HG03064 (cell line): Measurements from ENCODE around the gene NRP2.
A peak's percentile ranks its signal among the peaks of the same experiment; 100 is the strongest.

Experiments used
- ATAC-seq: cut with Tn5 transposase; IDR thresholded peaks from one replicate; pipeline ENCODE4 v1.9.1; 2021; ENCODE audit warnings: low read depth; ENCODE audit not compliant: unreplicated experiment

NRP2 gene

DNA sequence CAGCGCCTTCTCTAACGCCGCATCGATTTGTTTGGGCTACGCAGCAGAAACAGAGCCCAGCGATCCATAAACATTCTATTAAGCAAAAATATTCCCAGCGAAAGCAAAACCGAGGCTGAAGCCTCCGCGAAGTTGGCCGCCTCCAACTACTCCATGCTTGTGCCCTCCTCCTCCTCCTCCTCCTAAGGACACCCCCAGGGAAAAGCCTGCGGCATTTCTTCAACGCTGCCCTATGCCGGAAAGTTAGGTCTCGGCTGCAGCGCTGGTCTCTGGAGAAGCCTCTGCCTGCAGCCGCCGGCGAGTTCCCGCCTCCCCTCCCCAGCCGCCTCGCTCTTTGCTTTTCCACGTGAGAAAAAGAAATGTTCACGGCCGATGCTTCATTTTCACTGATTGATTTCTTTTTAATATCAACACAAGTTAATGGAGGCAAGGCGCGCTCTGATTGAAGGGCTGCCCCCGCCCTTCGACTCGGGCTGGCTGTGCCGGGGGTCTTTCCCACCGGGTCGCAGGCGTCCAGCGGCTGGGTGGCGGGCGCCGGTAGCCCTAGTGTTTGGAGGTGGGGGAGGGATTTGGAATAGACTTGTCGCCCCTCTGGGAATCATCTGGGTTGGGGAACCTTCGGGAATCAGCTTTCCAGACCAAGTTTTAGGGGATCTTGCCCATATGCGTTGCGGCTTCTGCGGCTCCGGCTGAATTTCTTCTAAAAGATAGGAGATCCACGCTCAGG is 3.9 kb downstream of the NRP2 start:
- ATAC-seq = no peak

DNA sequence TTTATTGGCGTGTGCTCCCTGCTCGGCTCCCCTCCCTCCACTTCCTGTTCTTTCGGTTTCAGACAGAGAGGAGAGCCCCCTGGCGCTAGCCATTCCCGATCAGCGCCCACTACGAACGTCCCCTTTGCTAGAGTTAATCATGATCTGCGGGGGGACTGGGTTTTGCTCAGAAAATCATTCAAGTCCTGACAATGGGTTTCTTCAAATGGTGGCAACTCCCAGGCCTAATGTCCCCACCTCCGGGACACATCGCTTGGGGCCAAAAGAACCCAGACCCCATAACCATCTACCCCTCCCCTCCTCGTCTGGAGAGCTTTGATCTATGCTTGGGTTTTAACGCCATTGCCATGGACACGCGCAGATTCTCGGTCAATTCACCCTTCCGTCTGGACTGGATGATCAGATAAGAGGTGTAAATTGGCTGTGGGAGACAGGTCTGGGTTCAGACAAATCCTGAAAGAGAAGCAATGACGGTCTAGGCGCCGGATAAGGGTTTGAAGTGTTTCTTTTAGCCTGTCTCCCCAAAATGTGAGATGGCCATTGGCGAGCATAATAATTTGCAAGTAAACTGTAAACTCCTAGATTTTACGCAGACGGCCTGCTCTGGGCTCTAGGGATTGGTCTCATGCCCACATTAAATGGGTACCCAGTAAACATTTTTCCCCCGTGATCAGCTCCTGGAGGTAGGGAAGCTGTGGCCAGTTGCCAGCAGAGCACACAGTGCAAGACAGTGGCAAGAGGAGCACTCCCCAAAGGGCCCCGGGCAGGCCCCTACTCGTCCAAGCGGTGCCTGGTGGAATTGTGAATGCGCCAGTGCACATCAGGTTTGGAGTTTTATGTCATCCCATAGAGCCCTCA is 4.7 kb downstream of the NRP2 start:
- ATAC-seq = no peak

DNA sequence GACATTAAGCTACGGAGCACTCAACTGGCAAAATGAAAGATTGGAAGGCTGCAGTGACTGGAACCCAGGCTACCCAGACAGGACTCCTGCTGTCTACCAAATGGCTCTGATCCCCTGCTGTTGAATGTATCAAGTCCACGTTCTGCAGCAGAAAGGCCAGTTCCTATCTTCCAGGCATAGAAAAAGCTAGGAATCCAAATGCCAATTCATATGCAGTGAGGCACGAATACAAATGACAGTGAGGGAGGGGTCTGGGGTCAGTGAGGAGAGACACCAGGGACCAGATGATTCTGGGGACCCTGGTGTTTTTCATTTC is 5.3 kb downstream of the NRP2 start:
- ATAC-seq = no peak

DNA sequence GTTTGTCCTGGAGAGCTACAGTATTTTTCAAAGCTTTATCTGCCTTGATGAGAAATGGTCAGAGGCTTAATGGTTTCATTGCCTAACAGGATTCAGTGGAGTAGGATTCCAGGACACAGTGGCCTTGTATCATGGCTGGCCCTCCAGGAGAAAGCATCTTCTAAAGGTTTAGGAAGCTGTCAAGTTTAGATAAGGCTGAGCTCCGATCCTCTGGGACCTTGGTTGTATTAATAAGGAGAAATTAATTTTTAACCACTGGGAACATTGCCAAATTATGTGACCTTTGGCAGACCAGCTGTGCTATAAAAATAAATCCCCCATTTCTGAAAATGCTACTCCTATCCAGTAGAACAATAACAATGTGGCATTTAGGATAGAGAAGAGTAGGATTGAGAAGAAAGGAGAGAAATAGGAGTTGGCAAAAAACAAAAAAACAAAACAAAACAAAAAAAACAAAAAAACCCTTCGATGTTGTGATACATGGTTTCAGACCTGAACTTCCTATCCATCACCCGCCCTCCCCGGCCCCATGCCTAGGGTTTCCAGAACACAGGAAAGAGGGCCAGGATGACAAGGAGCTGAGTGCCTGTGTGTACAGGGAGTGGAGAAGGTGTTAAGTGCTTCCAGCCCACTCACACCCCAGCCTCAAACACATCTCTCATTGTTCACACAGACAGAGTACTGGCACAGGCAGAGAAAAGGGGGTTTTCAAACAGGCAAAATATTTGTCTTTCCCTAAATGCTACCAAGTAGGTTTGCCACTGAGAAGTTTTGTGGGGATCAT is 6.3 kb downstream of the NRP2 start:
- ATAC-seq = no peak

DNA sequence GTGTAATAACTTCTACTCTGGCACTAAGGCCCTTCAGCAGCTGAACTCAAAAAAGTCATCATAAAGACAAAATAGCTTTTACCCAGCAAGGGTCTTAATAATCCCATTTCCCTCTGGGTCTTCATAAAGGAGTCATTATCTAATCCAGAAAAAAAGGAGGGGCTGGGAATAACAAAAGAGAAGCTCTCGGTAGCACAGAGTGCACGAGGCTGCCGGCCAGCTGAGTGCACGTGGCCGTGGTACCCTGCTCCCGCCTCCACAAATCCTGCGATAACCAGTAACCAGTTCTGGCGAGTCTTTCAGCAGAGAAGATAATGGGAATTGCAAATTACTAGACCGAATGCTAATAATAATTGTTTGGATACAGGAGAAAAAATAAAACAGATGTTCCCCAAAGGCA is 7.5 kb downstream of the NRP2 start:
- ATAC-seq = no peak

DNA sequence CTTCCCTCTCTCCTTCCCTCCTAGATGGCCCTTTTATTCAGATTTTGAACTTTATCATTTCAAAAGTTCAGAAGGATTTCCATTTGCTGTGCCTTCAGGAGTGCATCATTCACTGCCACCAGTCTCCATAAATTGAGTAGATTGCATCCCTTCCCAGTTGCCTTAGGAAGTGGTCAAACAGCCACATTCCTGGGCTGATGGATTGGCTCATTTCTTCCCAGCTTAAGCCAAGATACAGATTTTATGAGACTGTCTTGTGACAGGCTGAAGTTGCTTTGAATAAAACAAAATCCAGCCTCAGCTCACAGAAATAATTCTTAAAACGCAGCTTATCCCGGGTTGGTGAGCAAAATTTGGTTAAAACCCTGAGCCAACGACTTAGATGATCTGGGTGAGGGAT is 9.8 kb downstream of the NRP2 start:
- no peak for ATAC-seq

DNA sequence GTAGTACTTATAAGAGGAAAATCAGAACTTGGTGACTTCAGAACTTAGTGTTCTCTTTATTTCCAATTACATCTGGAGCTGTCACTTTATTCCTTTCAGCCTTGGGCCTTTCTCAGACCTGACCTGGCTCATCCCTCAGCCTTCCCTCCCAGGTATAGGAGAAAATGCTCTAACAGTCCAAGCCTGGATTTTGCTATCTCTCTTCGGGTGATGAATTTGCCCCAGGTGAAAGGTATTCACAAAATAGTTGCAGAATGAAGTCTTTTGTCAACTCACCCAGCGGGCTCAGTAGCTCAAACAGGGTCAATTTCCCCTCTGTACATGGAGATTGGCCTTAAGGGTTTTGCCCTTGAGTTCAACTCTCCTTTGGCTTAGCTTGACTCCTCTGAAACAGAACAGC is 12.0 kb downstream of the NRP2 start:
- no peak for ATAC-seq

DNA sequence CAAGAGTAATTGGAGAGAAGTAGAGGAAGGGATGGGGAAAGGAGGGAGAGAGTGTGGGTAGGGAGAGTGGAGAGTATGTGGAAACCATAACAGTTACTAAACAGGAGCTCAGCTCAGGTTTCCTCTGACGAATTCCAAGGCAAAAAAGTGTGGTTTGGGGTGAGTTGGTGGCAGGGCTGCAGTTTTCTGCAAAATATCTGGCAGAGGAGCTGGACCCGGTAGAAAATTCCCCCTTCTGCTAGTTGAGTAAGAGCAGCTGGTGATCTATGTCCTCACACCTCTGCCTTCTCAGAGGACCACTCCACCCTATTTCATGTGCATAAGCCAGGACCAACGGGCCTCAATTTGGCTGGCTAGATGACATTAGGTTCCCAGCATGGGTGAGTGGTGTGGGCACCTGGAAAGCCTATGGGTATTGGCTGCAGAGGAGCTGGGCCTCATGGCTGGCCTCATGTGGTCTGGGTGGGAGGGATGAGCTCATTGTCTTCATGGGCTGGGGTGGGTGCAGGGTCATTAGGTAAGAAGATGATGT is 13.2 kb downstream of the NRP2 start:
- ATAC-seq = no peak

DNA sequence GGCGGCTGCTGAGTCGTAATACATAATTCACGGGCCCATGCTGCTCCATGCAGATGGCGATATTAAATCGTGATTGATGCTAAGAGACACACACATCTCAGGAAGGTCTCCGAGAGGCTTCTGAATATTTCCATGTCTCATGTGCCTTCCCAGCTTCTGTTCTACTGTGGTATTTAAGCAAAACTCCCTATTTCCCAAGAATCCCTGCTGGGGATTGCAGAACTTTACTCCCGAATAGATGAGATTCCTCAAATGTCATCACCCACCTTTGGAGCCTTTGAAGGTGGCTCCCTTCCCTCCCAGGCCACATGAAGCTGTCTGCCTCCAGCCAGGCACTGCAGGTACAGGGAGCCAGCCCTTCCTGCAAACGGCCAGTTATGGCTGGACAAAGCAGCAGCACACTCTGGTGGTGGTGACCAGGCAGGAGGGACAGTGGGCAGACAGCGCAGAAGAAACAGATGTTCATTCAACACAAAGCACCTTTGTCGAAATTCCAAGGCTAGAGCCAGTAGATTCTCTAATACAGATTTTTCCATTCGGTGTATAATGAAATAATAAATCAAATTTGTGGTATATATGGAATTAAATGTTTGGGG is 14.1 kb downstream of the NRP2 start:
- no peak for ATAC-seq

DNA sequence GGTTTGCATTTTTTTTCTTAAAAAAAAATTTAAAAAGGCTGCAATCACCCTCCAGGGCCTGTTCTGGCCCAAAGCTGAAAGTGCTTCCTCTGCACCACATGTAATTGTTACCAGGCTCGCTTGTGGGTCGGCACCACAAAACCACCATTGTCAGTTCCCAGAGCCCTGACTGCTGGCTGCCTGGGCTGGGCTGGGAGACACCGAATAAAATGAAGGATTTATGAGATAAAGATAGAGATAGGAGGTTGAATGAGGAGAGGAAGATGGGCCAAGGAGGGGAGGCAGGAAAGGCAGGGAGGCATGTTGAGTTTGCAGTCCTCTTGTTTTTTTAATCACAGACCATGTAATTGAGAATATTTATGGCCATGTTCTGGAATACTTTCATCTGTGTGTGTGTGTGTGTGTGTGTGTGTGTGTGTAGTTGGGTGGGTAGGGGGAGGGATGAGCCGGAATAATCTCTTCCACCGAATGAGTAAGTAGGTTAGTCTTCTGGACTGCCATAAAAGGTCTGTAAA is 14.7 kb downstream of the NRP2 start:
- ATAC-seq = no peak

DNA sequence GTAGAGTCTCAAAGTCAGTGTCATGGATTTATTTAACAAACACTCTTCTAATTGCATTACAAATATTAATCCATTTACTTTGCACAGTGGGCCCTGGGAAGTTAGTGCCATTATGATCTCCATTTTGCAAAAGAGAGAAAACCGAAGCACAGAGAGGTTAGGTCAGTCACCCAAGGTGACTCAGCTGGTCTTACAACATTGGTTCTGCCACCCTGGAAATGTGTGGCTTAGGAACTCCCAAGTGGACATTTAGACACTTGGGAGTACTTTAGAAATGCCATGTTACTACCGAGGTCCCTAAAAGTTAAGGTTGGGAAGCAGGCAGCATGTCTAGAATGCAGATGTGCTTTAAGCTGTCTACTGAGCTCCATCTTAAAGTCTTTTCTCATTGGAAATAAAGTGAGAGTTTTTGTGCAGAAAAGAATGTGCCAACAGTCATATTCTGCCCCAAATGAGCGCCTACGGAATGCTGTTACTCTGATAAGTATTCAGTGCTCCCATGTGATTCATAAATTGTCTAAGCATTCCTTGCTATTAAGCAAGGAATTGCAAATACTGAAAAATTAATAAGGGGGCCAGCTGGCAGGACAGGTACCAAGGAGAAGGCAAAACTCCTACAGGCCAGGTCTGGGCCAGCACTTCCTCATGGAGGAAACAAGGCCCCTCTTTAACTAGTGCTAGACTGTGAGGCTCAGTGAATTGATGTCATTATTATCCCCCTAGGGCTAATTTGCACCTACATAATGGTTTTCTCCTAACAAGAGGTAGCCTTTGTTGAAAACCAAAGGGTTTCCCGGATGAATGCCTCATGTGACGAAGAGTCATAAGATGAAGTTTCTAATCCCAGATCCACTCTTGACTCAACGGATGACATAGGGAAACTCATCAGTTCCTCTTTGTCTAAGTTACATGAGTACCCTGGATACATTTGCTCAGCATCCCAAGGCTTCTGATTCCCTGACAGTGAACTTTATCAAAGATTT is 16.3 kb downstream of the NRP2 start:
- no peak for ATAC-seq

DNA sequence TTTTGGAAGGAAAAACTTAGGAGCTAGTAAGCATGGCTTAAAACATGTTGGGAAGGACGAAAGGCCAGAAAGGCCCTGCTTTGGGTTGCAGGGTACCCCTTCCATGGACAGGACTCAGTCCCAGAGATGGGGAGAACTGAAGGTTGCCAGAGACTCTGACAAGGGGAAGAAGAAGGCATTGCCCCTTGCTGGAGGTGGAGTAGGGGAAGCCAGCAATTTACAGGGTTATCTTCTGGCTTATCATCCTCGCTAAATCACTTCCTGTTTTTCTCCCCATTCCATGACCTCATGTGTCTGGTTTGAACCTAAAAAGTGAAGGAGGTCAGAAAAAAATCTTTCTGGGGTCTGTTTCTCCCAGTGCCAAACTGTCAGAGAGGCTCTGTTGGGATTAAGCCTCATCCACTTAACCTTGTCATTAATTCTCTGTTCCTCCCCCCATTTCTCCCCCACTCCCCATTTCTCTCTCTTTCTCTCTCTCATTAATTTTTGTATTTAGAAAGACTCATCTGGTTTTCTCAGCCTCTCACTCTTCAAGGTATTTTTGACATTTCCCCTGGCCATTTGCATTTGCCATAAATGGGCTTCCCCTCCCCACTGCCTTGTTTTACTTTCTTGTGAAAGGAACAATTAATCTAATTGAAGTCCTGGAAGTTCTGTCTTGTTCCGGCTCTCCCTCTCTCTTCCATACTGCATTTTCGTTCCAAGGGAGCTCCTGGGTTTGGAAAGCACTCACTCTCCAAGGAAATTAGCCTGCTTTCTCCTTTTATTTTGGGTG is 17.4 kb downstream of the NRP2 start:
- ATAC-seq = peak; percentile 13

DNA sequence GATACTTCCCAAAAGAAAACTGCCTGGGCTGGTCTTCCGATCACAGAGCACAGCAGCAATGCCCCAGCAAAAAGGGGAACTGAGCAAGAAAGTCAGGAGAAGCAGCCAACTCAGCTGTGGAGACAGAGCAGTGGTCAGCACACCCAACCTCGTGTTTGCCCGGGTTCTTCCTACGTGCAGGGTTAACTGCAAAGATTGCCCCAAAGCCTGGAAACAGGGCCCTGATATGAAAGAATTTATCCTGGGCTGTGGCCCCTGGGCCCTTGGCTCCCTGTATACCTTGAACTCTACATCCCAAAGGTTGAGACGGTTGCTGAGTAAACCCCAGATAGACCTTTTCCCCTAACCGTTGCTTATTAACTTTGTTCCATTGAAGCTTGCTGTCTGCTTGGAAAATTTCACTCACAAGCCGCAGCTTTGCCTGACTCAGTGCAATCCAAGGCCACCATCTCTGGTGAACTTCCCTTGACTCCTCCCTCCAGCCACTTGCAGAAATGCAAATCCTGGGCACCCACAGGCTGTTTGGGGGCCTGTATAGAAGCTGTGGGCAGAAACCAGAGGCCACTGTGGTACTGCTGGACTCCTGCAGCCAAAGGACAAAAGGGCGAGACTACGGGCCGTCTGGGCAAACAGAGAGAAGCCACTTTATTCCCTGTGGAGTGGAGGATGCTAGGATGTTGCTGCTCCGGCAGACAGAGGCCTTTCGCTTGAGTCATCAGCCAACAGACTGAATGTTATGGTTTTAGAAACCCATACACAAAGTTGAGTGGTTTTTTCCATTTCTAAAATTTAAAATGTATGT is 18.2 kb downstream of the NRP2 start:
- ATAC-seq = peak; percentile 50

DNA sequence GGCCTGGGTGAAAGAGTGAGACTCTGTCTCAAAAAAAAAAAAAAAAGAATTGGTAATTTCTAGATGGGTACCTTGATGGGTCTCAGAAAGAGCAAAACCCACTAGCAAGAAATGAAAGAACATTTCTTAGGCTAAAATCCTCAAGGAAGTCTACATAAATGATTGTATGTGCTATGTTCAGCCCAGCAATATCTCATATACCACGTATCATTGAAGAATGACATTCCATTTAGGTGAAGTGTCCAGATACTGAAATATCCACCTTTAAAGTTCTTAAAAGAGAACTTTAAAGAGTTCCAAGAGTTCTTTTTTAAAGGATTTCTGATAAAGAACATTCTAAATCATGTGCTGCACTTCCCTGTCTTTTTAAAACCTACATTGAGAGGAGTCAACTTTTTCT is 19.2 kb downstream of the NRP2 start:
- no peak for ATAC-seq

DNA sequence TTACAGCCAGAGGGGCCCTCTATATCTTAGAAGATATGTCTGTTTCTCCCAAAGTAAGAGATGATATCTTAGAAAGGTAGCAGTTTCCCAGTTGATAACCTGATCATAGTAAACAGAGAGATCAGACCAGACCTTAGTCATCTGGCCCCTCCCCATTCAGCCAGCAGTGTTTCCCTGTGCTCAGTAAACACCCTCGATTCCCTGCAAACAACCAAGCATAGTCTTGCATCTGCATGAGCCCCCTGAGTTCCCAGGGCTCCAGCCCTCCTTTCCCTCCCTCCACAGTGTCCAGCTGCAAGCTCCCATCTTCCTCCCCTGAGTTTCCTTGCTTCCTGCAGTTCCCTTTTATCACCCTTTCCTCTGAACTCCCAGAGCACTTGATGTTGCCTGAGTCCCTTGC is 20.3 kb downstream of the NRP2 start:
- ATAC-seq = no peak

DNA sequence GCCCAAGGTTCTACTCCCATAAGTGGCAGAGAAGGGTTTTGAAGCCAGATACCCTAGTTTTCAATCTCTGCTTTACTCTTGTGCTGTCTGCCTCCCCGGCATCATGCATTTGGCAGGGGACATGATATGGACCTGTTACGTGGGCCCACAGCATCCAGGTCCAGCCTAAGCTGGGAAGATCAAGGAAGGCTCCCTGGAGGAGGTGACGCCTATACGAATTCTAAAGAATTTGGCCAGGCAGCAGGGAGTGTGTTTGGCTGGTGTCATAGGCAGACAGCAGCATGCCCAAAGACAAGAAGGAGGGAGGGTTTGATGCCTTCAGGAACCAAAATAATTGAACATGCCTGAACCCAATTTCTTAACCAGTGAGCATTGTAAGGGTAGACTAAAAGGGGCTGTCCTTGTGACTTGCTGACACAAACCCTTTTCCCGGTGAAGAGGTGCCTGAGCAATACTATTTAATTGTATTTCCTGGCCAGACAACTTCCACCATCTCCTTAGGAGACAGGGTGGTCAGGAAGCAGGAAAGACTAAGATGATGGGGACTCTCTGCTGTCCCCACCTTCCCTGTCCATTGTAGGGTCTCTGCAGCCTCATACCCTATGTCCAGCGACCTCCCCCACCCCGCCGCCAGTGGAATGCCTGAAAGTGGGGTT is 21.3 kb downstream of the NRP2 start:
- ATAC-seq = no peak

DNA sequence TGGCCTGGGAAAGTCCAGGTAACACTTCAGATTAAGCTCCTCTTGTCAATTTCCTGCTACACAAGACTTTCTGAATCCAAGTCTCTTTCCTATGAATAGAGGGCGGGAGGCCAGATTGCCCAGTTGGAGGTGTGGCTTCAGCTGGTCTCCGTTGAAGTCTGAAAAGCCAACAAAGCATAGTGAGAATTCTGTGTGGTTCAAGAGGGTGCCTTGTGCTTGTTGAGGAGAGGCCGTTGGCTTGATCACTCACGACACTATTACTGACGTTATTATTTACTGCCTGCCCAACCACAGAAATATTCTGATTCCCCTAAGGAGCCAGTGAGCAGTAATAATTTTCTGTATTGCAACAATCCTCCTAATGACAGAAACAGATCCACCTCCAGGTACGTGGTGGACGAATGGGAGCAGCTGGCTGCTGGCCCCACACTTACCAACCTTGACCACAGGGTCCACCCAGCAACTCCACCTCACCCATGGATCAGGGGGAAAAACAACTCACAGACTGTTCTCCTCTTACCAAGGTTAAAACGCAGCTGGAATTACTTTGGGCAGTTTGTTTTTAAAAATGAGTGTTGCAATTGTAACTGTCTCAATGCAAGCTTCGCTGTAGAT is 21.9 kb downstream of the NRP2 start:
- ATAC-seq = no peak
